A549 (cell line): ENCODE data around the gene CEP112. TPM values are rescaled to one million over a fixed set of nuclear protein-coding genes. Genes with fewer than 3 reads are reported as not detected.
A peak's percentile ranks its signal among the peaks of the same experiment; 100 is the strongest.

Experiments
- ATAC-seq, 2 experiments: fragments of 200-7000 bp in 1 of 2; fragments of >200 bp in 1 of 2; cut with Nextera tagmentation in 1 of 2; cut with Tn5 transposase in 1 of 2; 3 replicates each; pipeline versions ENCODE4 v1.8.0 to v1.9.1; 2018 to 2020; ENCODE audit warnings: mild to moderate bottlenecking in 1 of 2, moderate library complexity in 1 of 2
- CTCF ChIA-PET: fragments of 300-600 bp; sonication (Branson Sonifier 250); formaldehyde crosslinking; extraction: SDS; loops from one replicate; lab custom pipeline; 2021; ENCODE audit warnings: antibody characterized with exemption, inconsistent platforms; lab: Yijun Ruan, JAX
- POLR2A ChIA-PET: fragments of 350-600 bp; formaldehyde crosslinking; extraction: SDS; loops from one replicate; lab custom pipeline; 2021; ENCODE audit warnings: antibody characterized with exemption, inconsistent platforms; lab: Yijun Ruan, JAX
- DNase-seq, 2 experiments: peaks; one replicate each; pipeline versions ENCODE4 v3.0.0 to v3.0.0-alpha.2; 2011 to 2016; ENCODE audit warnings: low read depth in 1 of 2, low spot score in 1 of 2
- FAIRE-seq: peaks from 2 replicates; lab custom pipeline; 2011; peaks lifted over from hg19 to GRCh38; lab: Jason Lieb, UNC
- H3K27ac ChIP-seq, 2 experiments: fragments of >200 bp; sonication (Bioruptor Twin); formaldehyde crosslinking; 3 replicates each; pipeline ENCODE4 v1.5.1; 2016 to 2017
- H3K4me1 ChIP-seq: fragments of >200 bp; sonication (Bioruptor Twin); formaldehyde crosslinking; 3 replicates; pipeline ENCODE4 v1.6.1; 2016
- H3K4me2 ChIP-seq: fragments of >200 bp; sonication (Bioruptor Twin); formaldehyde crosslinking; 3 replicates; pipeline ENCODE4 v1.6.1; 2016
- H3K4me3 ChIP-seq: fragments of >200 bp; sonication (Bioruptor Twin); formaldehyde crosslinking; 3 replicates; pipeline ENCODE4 v1.5.1; 2016
- H3K9me3 ChIP-seq: fragments of >200 bp; sonication (Bioruptor Twin); formaldehyde crosslinking; 3 replicates; pipeline ENCODE4 v1.6.1; 2016
- BHLHE40 ChIP-seq: IDR thresholded peaks from 2 replicates; pipeline ENCODE4 v1.6.1; 2012; ENCODE audit warnings: low read depth, low read length, inconsistent platforms
- CHD2 ChIP-seq: fragments of 150-350 bp; IDR thresholded peaks from 2 replicates; pipeline ENCODE4 v1.6.1; 2014; ENCODE audit warnings: low read length; ENCODE audit not compliant: partially characterized antibody
- EHMT2 ChIP-seq: fragments of 200-600 bp; sonication (generic); IDR thresholded peaks from 2 replicates; pipeline ENCODE4 v1.6.1; 2016; ENCODE audit warnings: antibody characterized with exemption, low read depth, mild to moderate bottlenecking, moderate library complexity
- GATA3 ChIP-seq: IDR thresholded peaks from 2 replicates; pipeline ENCODE4 v1.6.1; 2012; ENCODE audit warnings: borderline replicate concordance
- KDM1A ChIP-seq: fragments of 200-600 bp; sonication (generic); IDR thresholded peaks from 2 replicates; pipeline ENCODE4 v1.6.1; 2016; ENCODE audit warnings: low read depth, mild to moderate bottlenecking
- NFE2L2 ChIP-seq: fragments of 150-350 bp; conservative IDR thresholded peaks from 2 replicates; pipeline ENCODE4 v1.6.1; 2014; ENCODE audit warnings: low read length
- POLR2A ChIP-seq: IDR thresholded peaks from 2 replicates; pipeline ENCODE4 v1.6.1; 2012; ENCODE audit warnings: mild to moderate bottlenecking, low read length
- POLR2AphosphoS2 ChIP-seq: conservative IDR thresholded peaks from 2 replicates; pipeline ENCODE4 v1.6.1; 2012; ENCODE audit warnings: low read length, improper control_type of control experiment, inconsistent platforms
- RNF2 ChIP-seq: fragments of 200-600 bp; sonication (generic); IDR thresholded peaks from 2 replicates; pipeline ENCODE4 v1.6.1; 2016; ENCODE audit warnings: low read depth, mild to moderate bottlenecking, antibody characterized with exemption, moderate library complexity, borderline replicate concordance
- ZSCAN20 ChIP-seq: fragments of 250-450 bp; sonication (Bioruptor Pico); IDR thresholded peaks from 2 replicates; pipeline ENCODE4 v1.8.0; 2022; ENCODE audit warnings: mild to moderate bottlenecking, moderate library complexity
- WGBS: methylation state at CpG from one replicate; pipeline ENCODE4 v1.1.6; 2017; ENCODE audit errors: missing lambda C conversion rate; 5-methylcytosine and 5-hydroxymethylcytosine counted together
- polyA plus RNA-seq, 4 experiments: library from polyadenylated mRNA; depleted of rRNA in 3 of 4; stranded (reverse); fragments of >200 nt; fragmentation: RNase III in 1 of 4; extraction: RNeasy Plus Mini Kit Qiagen cat#74134 plus additional on column Dnase treatment in 1 of 4; gene quantifications; 2 replicates in 3 of 4; 3 replicates in 1 of 4; pipeline ENCODE4 v1.2.3, GENCODE V29; 2011 to 2017
- TF ChIP-seq, protein P1 (sequence below): fragments of 250-450 bp; sonication (Bioruptor Pico); IDR thresholded peaks from 2 replicates; pipeline ENCODE4 v1.5.0; 2021; ENCODE audit warnings: mild to moderate bottlenecking, moderate library complexity, borderline replicate concordance
- TF ChIP-seq, protein P2 (sequence below): fragments of 250-450 bp; sonication (Bioruptor Pico); IDR thresholded peaks from 2 replicates; pipeline ENCODE4 v1.5.0; 2020; ENCODE audit warnings: low read depth, mild to moderate bottlenecking, moderate library complexity
- TF ChIP-seq, protein P3 (sequence below): IDR thresholded peaks from 2 replicates; pipeline ENCODE4 v1.6.1; 2012; ENCODE audit warnings: low read depth, borderline replicate concordance
- TF ChIP-seq, protein P4 (sequence below): fragments of 200-600 bp; sonication (generic); IDR thresholded peaks from 2 replicates; pipeline ENCODE4 v1.6.1; 2016; ENCODE audit warnings: antibody characterized with exemption, mild to moderate bottlenecking, moderate library complexity

The CEP112 gene
- polyA plus RNA-seq, 2 of the 4 experiments (the other 2 are of a cell fraction): 9.6 to 15.2 TPM

DNA sequence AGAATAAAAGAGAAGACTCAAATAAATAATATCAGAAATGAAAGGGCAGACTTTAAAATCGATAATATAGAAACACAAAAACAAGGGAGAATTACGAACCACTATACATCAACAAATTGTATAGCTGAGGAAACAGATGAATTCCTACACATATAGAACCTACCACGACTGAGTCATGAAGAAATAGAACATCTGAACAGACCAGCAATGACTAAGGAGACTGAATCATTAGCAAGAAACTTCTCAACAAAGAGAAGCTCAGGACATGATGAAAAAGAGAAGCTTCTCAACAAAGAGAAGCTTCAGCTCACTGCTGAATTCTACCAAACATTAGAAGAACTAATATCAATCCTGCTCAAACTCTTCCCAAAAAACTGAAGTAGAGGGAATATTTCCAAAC is 255.9 kb downstream of the CEP112 start:
- no peak for ATAC-seq
- no peak overlapping the region for H3K4me2 ChIP-seq
- TF ChIP-seq POLR2A (no peak), ZSCAN20 (CRISPR knock-in tag) (no peak), GATA3 (no peak), CHD2 (no peak)
- TF ChIP-seq, protein P1, sequence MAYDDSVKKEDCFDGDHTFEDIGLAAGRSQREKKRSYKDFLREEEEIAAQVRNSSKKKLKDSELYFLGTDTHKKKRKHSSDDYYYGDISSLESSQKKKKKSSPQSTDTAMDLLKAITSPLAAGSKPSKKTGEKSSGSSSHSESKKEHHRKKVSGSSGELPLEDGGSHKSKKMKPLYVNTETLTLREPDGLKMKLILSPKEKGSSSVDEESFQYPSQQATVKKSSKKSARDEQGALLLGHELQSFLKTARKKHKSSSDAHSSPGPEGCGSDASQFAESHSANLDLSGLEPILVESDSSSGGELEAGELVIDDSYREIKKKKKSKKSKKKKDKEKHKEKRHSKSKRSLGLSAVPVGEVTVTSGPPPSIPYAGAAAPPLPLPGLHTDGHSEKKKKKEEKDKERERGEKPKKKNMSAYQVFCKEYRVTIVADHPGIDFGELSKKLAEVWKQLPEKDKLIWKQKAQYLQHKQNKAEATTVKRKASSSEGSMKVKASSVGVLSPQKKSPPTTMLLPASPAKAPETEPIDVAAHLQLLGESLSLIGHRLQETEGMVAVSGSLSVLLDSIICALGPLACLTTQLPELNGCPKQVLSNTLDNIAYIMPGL (CRISPR knock-in tag): no peak
- TF ChIP-seq, protein P2, sequence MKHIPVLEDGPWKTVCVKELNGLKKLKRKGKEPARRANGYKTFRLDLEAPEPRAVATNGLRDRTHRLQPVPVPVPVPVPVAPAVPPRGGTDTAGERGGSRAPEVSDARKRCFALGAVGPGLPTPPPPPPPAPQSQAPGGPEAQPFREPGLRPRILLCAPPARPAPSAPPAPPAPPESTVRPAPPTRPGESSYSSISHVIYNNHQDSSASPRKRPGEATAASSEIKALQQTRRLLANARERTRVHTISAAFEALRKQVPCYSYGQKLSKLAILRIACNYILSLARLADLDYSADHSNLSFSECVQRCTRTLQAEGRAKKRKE: no peak

DNA sequence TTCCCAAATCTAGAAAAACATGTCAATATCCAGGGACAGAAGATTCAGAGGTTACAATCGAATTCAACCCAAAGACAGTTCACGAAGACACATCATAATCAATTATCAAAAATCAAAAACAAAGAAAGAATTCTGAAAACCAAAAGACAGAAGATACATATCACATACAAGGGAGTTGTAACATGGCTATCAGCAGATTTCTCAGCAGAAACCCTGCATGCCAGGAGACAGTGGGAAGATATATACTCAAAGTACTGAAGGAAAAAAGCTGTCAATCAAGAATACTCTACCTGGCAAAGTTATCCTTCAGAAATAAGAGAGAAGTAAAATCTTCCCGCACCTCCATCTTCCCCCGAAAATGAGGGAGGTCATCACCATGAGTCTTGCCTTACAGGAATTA is 258.6 kb downstream of the CEP112 start:
- H3K4me2 ChIP-seq: no peak overlapping the region

More for the DNA sequence above, 255.9 kb downstream of the CEP112 start:
- Histone ChIP-seq H3K4me1 (no peaks in the 10 kb centered on the region), H3K27ac (no peak overlapping the region), H3K4me3 (no peak overlapping the region), H3K9me3 (peaks cover 5% of the 10 kb centered on the region; the same call in 1 of the 3 replicates)
- FAIRE-seq (no peak), DNase-seq (no peak)
- WGBS: 64% methylated on average over 3 of the region's 3 CpGs
- ChIA-PET CTCF (interaction anchor here (0.5 to 0.6 kb wide), 2 partner anchors 20 to 63 kb away, joined by 3 to 4 read pairs; no protein-coding TSS in a partner anchor), POLR2A (no interaction called here)

More for the DNA sequence above, 258.6 kb downstream of the CEP112 start:
- no peak for ATAC-seq
- H3K4me3 ChIP-seq: no peak overlapping the region
- CTCF ChIA-PET: no interaction called here
- peak; percentile 43 for FAIRE-seq
- 68% methylated on average over 4 of the region's 4 CpGs for WGBS
- no peak overlapping the region for H3K27ac ChIP-seq
- H3K9me3 ChIP-seq: no peaks in the 10 kb centered on the region
- TF ChIP-seq RNF2 (no peak), POLR2AphosphoS2 (no peak), EHMT2 (no peak), KDM1A (no peak), BHLHE40 (no peak), NFE2L2 (no peak)
- TF ChIP-seq, protein P3, sequence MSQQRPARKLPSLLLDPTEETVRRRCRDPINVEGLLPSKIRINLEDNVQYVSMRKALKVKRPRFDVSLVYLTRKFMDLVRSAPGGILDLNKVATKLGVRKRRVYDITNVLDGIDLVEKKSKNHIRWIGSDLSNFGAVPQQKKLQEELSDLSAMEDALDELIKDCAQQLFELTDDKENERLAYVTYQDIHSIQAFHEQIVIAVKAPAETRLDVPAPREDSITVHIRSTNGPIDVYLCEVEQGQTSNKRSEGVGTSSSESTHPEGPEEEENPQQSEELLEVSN: no peak
- TF ChIP-seq, protein P4, sequence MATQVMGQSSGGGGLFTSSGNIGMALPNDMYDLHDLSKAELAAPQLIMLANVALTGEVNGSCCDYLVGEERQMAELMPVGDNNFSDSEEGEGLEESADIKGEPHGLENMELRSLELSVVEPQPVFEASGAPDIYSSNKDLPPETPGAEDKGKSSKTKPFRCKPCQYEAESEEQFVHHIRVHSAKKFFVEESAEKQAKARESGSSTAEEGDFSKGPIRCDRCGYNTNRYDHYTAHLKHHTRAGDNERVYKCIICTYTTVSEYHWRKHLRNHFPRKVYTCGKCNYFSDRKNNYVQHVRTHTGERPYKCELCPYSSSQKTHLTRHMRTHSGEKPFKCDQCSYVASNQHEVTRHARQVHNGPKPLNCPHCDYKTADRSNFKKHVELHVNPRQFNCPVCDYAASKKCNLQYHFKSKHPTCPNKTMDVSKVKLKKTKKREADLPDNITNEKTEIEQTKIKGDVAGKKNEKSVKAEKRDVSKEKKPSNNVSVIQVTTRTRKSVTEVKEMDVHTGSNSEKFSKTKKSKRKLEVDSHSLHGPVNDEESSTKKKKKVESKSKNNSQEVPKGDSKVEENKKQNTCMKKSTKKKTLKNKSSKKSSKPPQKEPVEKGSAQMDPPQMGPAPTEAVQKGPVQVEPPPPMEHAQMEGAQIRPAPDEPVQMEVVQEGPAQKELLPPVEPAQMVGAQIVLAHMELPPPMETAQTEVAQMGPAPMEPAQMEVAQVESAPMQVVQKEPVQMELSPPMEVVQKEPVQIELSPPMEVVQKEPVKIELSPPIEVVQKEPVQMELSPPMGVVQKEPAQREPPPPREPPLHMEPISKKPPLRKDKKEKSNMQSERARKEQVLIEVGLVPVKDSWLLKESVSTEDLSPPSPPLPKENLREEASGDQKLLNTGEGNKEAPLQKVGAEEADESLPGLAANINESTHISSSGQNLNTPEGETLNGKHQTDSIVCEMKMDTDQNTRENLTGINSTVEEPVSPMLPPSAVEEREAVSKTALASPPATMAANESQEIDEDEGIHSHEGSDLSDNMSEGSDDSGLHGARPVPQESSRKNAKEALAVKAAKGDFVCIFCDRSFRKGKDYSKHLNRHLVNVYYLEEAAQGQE: no peak
- TF ChIP-seq, protein P1 (CRISPR knock-in tag): no peak
- no peaks in the 10 kb centered on the region for H3K4me1 ChIP-seq
- POLR2A ChIA-PET: no interaction called here
- no peak for DNase-seq
